Activated CD8-positive, alpha-beta T cell treated with anti-CD3 and anti-CD28 coated beads, Interleukin-2, amount 10 ng/mL, durations not matched to agents 7 days and 5 days (primary cell): ENCODE data around the gene PDE9A. TPM values are rescaled to one million over a fixed set of nuclear protein-coding genes. Genes with fewer than 3 reads are reported as not detected.

Experiments
- ATAC-seq: fragments of 150-1000 bp; cut with Tn5 transposase; one replicate; pipeline ENCODE4 v1.10.0; 2021; ENCODE audit warnings: moderate library complexity
- CTCF ChIA-PET: fragments of 350-600 bp; sonication (Branson Sonifier 250); formaldehyde crosslinking; loops from one replicate; lab custom pipeline; 2021; ENCODE audit warnings: antibody characterized with exemption; lab: Charles Lee
- POLR2A ChIA-PET: fragments of 350-600 bp; sonication (Branson Sonifier 250); formaldehyde crosslinking; loops from one replicate; lab custom pipeline; 2021; ENCODE audit warnings: antibody characterized with exemption; lab: Charles Lee
- DNase-seq: peaks from one replicate; pipeline ENCODE4 v3.0.0-alpha.2; 2020
- H3K27ac Mint-ChIP-seq: one replicate; pipeline ENCODE4 v1.8.0; 2021; ENCODE audit warnings: mild to moderate bottlenecking, mixed read lengths
- H3K27me3 Mint-ChIP-seq: one replicate; pipeline ENCODE4 v1.8.0; 2021; ENCODE audit warnings: low read depth, mixed read lengths
- H3K36me3 Mint-ChIP-seq: one replicate; pipeline ENCODE4 v1.8.0; 2021; ENCODE audit warnings: low read depth, mixed read lengths
- H3K4me1 Mint-ChIP-seq: one replicate; pipeline ENCODE4 v1.8.0; 2021; ENCODE audit warnings: low read depth, mixed read lengths
- H3K4me3 Mint-ChIP-seq: one replicate; pipeline ENCODE4 v1.8.0; 2021; ENCODE audit warnings: mild to moderate bottlenecking, mixed read lengths
- H3K9me3 Mint-ChIP-seq: one replicate; pipeline ENCODE4 v1.8.0; 2022; ENCODE audit warnings: mixed read lengths; ENCODE audit not compliant: insufficient read depth
- total RNA-seq, 2 experiments: library from RNA; stranded (reverse); gene quantifications; one replicate each; pipeline ENCODE4 v1.2.3, GENCODE V29; 2021

Gene PDE9A
- total RNA-seq, 2 experiments from 2014 or later = 8.3 to 10.8 TPM

- H3K27ac Mint-ChIP-seq = peak overlapping the region; percentile 98
Measured at GRCh38 chr21:42746593-42747275, 93.3 kb downstream of the PDE9A start.

GRCh38 chr21:42747276-42747701, 93.9 kb downstream of the PDE9A start:
- Mint-ChIP-seq H3K9me3 (no peaks in the 10 kb centered on the region), H3K36me3 (no peaks in the 10 kb centered on the region), H3K4me1 (peaks cover 35% of the 10 kb centered on the region), H3K4me3 (peak overlapping the region; percentile 70), H3K27ac (peak overlapping the region; percentile 98), H3K27me3 (no peaks in the 10 kb centered on the region)
- ChIA-PET CTCF (interaction anchor here (0.7 to 2.3 kb wide), 9 partner anchors 9 to 154 kb away, joined by 3 to 12 read pairs (median 3); partner anchors contain the start of gene PDE9A), POLR2A (interaction anchor here (0.6 to 2.9 kb wide), 9 partner anchors 9 to 1335 kb away, joined by 3 to 14 read pairs (median 4); no protein-coding TSS in a partner anchor)
- no peak for ATAC-seq
- no peak for DNase-seq

More at GRCh38 chr21:42746593-42747275, 93.3 kb downstream of the PDE9A start:
- peak overlapping the region; percentile 70 for H3K4me3 Mint-ChIP-seq
- CTCF ChIA-PET = interaction anchor here (0.7 to 2.3 kb wide), 9 partner anchors 9 to 154 kb away, joined by 3 to 12 read pairs (median 3); partner anchors contain the start of gene PDE9A
- no peaks in the 10 kb centered on the region for H3K27me3 Mint-ChIP-seq
- DNase-seq (peak; percentile 54), ATAC-seq (peak; percentile 78)
- H3K36me3 Mint-ChIP-seq = no peaks in the 10 kb centered on the region
- H3K9me3 Mint-ChIP-seq = no peaks in the 10 kb centered on the region
- peaks cover 35% of the 10 kb centered on the region for H3K4me1 Mint-ChIP-seq
- POLR2A ChIA-PET = interaction anchor here (0.6 to 2.9 kb wide), 10 partner anchors 9 to 1336 kb away, joined by 3 to 14 read pairs (median 4); no protein-coding TSS in a partner anchor

- ChIA-PET POLR2A (interaction anchor here (0.6 to 2.9 kb wide), 8 partner anchors 9 to 63 kb away, joined by 3 to 14 read pairs (median 5); no protein-coding TSS in a partner anchor), CTCF (interaction anchor here (0.8 to 2.3 kb wide), 9 partner anchors 8 to 155 kb away, joined by 3 to 12 read pairs (median 3); partner anchors contain the start of gene PDE9A)
- Mint-ChIP-seq H3K9me3 (no peaks in the 10 kb centered on the region), H3K27me3 (no peaks in the 10 kb centered on the region), H3K27ac (peak overlapping the region; percentile 98), H3K36me3 (no peaks in the 10 kb centered on the region), H3K4me3 (no peak overlapping the region), H3K4me1 (peaks cover 35% of the 10 kb centered on the region)
- no peak for ATAC-seq
- no peak for DNase-seq
Measured at GRCh38 chr21:42747746-42748351, 94.4 kb downstream of the PDE9A start.

GRCh38 chr21:42748620-42749176, 95.3 kb downstream of the PDE9A start:
- Mint-ChIP-seq H3K36me3 (no peaks in the 10 kb centered on the region), H3K27me3 (no peaks in the 10 kb centered on the region), H3K4me1 (peaks cover 35% of the 10 kb centered on the region), H3K4me3 (no peak overlapping the region), H3K9me3 (no peaks in the 10 kb centered on the region), H3K27ac (no peak overlapping the region)
- POLR2A ChIA-PET = no interaction called here
- DNase-seq = no peak
- no peak for ATAC-seq
- CTCF ChIA-PET = interaction anchor here (0.8 kb wide), 1 partner anchor 156 kb away, joined by 3 read pairs; no protein-coding TSS in a partner anchor

- Mint-ChIP-seq H3K27me3 (no peaks in the 10 kb centered on the region), H3K4me3 (no peak overlapping the region), H3K9me3 (no peaks in the 10 kb centered on the region), H3K27ac (no peak overlapping the region), H3K36me3 (no peaks in the 10 kb centered on the region), H3K4me1 (peaks cover 28% of the 10 kb centered on the region)
- ATAC-seq (no peak), DNase-seq (no peak)
- POLR2A ChIA-PET = no interaction called here
- CTCF ChIA-PET = no interaction called here
Measured at GRCh38 chr21:42750737-42751530, 97.5 kb downstream of the PDE9A start.

- ChIA-PET CTCF (no interaction called here), POLR2A (no interaction called here)
- no peaks in the 10 kb centered on the region for H3K36me3 Mint-ChIP-seq
- no peaks in the 10 kb centered on the region for H3K9me3 Mint-ChIP-seq
- H3K27me3 Mint-ChIP-seq = no peaks in the 10 kb centered on the region
- no peak overlapping the region for H3K27ac Mint-ChIP-seq
- ATAC-seq (no peak), DNase-seq (no peak)
- H3K4me1 Mint-ChIP-seq = peaks cover 19% of the 10 kb centered on the region
- H3K4me3 Mint-ChIP-seq = no peak overlapping the region
Measured at GRCh38 chr21:42751866-42752265, 98.4 kb downstream of the PDE9A start.

- CTCF ChIA-PET = no interaction called here
- ATAC-seq (no peak), DNase-seq (no peak)
- H3K9me3 Mint-ChIP-seq = no peaks in the 10 kb centered on the region
- H3K4me1 Mint-ChIP-seq = no peaks in the 10 kb centered on the region
- no peak overlapping the region for H3K27ac Mint-ChIP-seq
- no peaks in the 10 kb centered on the region for H3K27me3 Mint-ChIP-seq
- H3K4me3 Mint-ChIP-seq = no peak overlapping the region
- POLR2A ChIA-PET = no interaction called here
- H3K36me3 Mint-ChIP-seq = no peaks in the 10 kb centered on the region
Measured at GRCh38 chr21:42753804-42754203, 100.4 kb downstream of the PDE9A start.

GRCh38 chr21:42754270-42754933, 101.0 kb downstream of the PDE9A start:
- Mint-ChIP-seq H3K4me3 (no peak overlapping the region), H3K9me3 (no peaks in the 10 kb centered on the region), H3K27ac (no peak overlapping the region), H3K36me3 (no peaks in the 10 kb centered on the region), H3K4me1 (no peaks in the 10 kb centered on the region), H3K27me3 (no peaks in the 10 kb centered on the region)
- ATAC-seq (no peak), DNase-seq (no peak)
- CTCF ChIA-PET = no interaction called here
- POLR2A ChIA-PET = no interaction called here

- H3K27ac Mint-ChIP-seq = no peak overlapping the region
- no peaks in the 10 kb centered on the region for H3K4me1 Mint-ChIP-seq
- ChIA-PET CTCF (no interaction called here), POLR2A (no interaction called here)
- DNase-seq = no peak
- ATAC-seq = no peak
- H3K36me3 Mint-ChIP-seq = no peaks in the 10 kb centered on the region
- H3K9me3 Mint-ChIP-seq = no peaks in the 10 kb centered on the region
- H3K4me3 Mint-ChIP-seq = no peak overlapping the region
- no peaks in the 10 kb centered on the region for H3K27me3 Mint-ChIP-seq
Measured at GRCh38 chr21:42755031-42755665, 101.7 kb downstream of the PDE9A start.

GRCh38 chr21:42755766-42756579, 102.6 kb downstream of the PDE9A start:
- H3K36me3 Mint-ChIP-seq = no peaks in the 10 kb centered on the region
- ChIA-PET CTCF (interaction anchor here (1.0 kb wide), 1 partner anchor 9 kb away, joined by 3 read pairs; no protein-coding TSS in a partner anchor), POLR2A (interaction anchor here (0.7 kb wide), 1 partner anchor 618 kb away, joined by 3 read pairs; no protein-coding TSS in a partner anchor)
- no peaks in the 10 kb centered on the region for H3K9me3 Mint-ChIP-seq
- no peaks in the 10 kb centered on the region for H3K4me1 Mint-ChIP-seq
- ATAC-seq = no peak
- no peak overlapping the region for H3K4me3 Mint-ChIP-seq
- no peak overlapping the region for H3K27ac Mint-ChIP-seq
- no peaks in the 10 kb centered on the region for H3K27me3 Mint-ChIP-seq
- DNase-seq = no peak
